Neural cell (in vitro differentiated cells): ENCODE results near the gene ZBTB21.

ENCODE experiments used
- EP300 ChIP-seq: fragments of 450-650 bp; conservative IDR thresholded peaks from 2 replicates; pipeline ENCODE4 v1.6.1; 2014; ENCODE audit warnings: antibody characterized with exemption, mild to moderate bottlenecking, moderate library complexity; ENCODE audit not compliant: poor library complexity, severe bottlenecking
- EZH2 ChIP-seq: fragments of 200-600, 300-800 bp; shearing (Covaris generic), sonication (generic); IDR thresholded peaks from 2 replicates; pipeline ENCODE4 v1.6.1; 2014; ENCODE audit warnings: antibody characterized with exemption, low read length, borderline replicate concordance, mild to moderate bottlenecking; ENCODE audit not compliant: insufficient read depth, poor library complexity, severe bottlenecking
- POLR2AphosphoS5 ChIP-seq: IDR thresholded peaks from 2 replicates; pipeline ENCODE4 v1.6.1; 2012
- RAD21 ChIP-seq: fragments of 450-650 bp; conservative IDR thresholded peaks from 2 replicates; pipeline ENCODE4 v1.6.1; 2014; ENCODE audit warnings: antibody characterized with exemption, mild to moderate bottlenecking, moderate library complexity
- SMC3 ChIP-seq: fragments of 450-650 bp; conservative IDR thresholded peaks from 2 replicates; pipeline ENCODE4 v1.6.1; 2014; ENCODE audit warnings: antibody characterized with exemption, mild to moderate bottlenecking, moderate library complexity; ENCODE audit not compliant: poor library complexity
- TAF1 ChIP-seq: IDR thresholded peaks from 2 replicates; pipeline ENCODE4 v1.6.1; 2012; ENCODE audit warnings: low read depth
- TF ChIP-seq, protein P1 (sequence below): fragments of 450-650 bp; IDR thresholded peaks from 2 replicates; pipeline ENCODE4 v1.5.1; 2014; ENCODE audit warnings: antibody characterized with exemption, mild to moderate bottlenecking, moderate library complexity; ENCODE audit not compliant: poor library complexity, severe bottlenecking
- TF ChIP-seq, protein P2 (sequence below): IDR thresholded peaks from 2 replicates; pipeline ENCODE4 v1.6.1; 2012; ENCODE audit warnings: borderline replicate concordance

DNA sequence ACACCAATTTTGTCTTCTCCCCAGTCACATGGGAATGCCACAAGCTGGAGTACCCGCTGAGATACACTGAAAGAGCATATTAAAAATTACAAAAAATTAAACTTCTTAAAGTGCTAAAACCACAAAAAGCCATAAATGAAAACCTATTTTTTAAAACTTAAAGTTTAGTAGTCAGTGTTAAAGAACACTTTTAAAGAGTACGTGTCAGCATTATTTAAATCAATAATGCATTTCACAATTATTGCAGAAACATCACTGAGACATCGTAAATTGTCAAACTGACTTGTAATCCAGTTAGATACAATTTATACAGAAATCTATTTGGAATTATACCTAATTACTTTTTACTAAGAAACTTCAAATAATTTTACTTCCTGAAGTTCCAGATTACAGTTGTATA is 22.9 kb downstream of the ZBTB21 start:
- no peak for TF ChIP-seq EP300
- TF ChIP-seq EZH2, result no peak
- TF ChIP-seq, protein P1, sequence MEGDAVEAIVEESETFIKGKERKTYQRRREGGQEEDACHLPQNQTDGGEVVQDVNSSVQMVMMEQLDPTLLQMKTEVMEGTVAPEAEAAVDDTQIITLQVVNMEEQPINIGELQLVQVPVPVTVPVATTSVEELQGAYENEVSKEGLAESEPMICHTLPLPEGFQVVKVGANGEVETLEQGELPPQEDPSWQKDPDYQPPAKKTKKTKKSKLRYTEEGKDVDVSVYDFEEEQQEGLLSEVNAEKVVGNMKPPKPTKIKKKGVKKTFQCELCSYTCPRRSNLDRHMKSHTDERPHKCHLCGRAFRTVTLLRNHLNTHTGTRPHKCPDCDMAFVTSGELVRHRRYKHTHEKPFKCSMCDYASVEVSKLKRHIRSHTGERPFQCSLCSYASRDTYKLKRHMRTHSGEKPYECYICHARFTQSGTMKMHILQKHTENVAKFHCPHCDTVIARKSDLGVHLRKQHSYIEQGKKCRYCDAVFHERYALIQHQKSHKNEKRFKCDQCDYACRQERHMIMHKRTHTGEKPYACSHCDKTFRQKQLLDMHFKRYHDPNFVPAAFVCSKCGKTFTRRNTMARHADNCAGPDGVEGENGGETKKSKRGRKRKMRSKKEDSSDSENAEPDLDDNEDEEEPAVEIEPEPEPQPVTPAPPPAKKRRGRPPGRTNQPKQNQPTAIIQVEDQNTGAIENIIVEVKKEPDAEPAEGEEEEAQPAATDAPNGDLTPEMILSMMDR, result no peak
- TF ChIP-seq, protein P2, sequence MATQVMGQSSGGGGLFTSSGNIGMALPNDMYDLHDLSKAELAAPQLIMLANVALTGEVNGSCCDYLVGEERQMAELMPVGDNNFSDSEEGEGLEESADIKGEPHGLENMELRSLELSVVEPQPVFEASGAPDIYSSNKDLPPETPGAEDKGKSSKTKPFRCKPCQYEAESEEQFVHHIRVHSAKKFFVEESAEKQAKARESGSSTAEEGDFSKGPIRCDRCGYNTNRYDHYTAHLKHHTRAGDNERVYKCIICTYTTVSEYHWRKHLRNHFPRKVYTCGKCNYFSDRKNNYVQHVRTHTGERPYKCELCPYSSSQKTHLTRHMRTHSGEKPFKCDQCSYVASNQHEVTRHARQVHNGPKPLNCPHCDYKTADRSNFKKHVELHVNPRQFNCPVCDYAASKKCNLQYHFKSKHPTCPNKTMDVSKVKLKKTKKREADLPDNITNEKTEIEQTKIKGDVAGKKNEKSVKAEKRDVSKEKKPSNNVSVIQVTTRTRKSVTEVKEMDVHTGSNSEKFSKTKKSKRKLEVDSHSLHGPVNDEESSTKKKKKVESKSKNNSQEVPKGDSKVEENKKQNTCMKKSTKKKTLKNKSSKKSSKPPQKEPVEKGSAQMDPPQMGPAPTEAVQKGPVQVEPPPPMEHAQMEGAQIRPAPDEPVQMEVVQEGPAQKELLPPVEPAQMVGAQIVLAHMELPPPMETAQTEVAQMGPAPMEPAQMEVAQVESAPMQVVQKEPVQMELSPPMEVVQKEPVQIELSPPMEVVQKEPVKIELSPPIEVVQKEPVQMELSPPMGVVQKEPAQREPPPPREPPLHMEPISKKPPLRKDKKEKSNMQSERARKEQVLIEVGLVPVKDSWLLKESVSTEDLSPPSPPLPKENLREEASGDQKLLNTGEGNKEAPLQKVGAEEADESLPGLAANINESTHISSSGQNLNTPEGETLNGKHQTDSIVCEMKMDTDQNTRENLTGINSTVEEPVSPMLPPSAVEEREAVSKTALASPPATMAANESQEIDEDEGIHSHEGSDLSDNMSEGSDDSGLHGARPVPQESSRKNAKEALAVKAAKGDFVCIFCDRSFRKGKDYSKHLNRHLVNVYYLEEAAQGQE, result no peak
- no peak for TF ChIP-seq POLR2AphosphoS5
- TF ChIP-seq SMC3, result no peak
- TF ChIP-seq RAD21, result no peak
- TF ChIP-seq TAF1, result no peak
